HG03159 (cell line): ENCODE data around the gene ZNF710.
"Not testable (repeated sequence)": the region's sequence is repeated elsewhere in the genome, so short reads cannot be mapped to it uniquely, and the experiment has no call there.

Experiments used
- ATAC-seq: cut with Tn5 transposase; IDR thresholded peaks from one replicate; pipeline ENCODE4 v1.9.1; 2021; ENCODE audit warnings: mild to moderate bottlenecking, moderate library complexity; ENCODE audit not compliant: unreplicated experiment

Gene ZNF710

GRCh38 chr15:90058308-90058707 is 57.2 kb downstream of the ZNF710 start:
- no peak for ATAC-seq

- ATAC-seq: no peak
Observed at GRCh38 chr15:90058775-90059174, 57.7 kb downstream of the ZNF710 start.

- ATAC-seq: peak; percentile 85
Observed at GRCh38 chr15:90059208-90059985, 58.3 kb downstream of the ZNF710 start.

GRCh38 chr15:90060797-90061196 is 59.7 kb downstream of the ZNF710 start:
- ATAC-seq: no peak

GRCh38 chr15:90062023-90062442 is 60.9 kb downstream of the ZNF710 start:
- ATAC-seq: no peak

- no peak for ATAC-seq
Observed at GRCh38 chr15:90062462-90062932, 61.4 kb downstream of the ZNF710 start.

- no peak for ATAC-seq
Observed at GRCh38 chr15:90062973-90063769, 62.0 kb downstream of the ZNF710 start.

- ATAC-seq: no peak
Observed at GRCh38 chr15:90063770-90064247, 62.7 kb downstream of the ZNF710 start.

- no peak for ATAC-seq
Observed at GRCh38 chr15:90064911-90065681, 64.0 kb downstream of the ZNF710 start.

- no peak for ATAC-seq
Observed at GRCh38 chr15:90065682-90066049, 64.5 kb downstream of the ZNF710 start.

GRCh38 chr15:90067181-90067952 is 66.2 kb downstream of the ZNF710 start:
- ATAC-seq: no peak

GRCh38 chr15:90067953-90068606 is 67.0 kb downstream of the ZNF710 start:
- no peak for ATAC-seq

- not testable (repeated sequence) for ATAC-seq
Observed at GRCh38 chr15:90070623-90071022, 69.5 kb downstream of the ZNF710 start.

- peak; percentile 65 for ATAC-seq
Observed at GRCh38 chr15:90071220-90071807, 70.2 kb downstream of the ZNF710 start.

- ATAC-seq: no peak
Observed at GRCh38 chr15:90072978-90073640, 72.0 kb downstream of the ZNF710 start.

- no peak for ATAC-seq
Observed at GRCh38 chr15:90074023-90074422, 72.9 kb downstream of the ZNF710 start.

- ATAC-seq: no peak
Observed at GRCh38 chr15:90074916-90075315, 73.8 kb downstream of the ZNF710 start.

- no peak for ATAC-seq
Observed at GRCh38 chr15:90075420-90076289, 74.5 kb downstream of the ZNF710 start.
